ENCODE results near the gene LUZP1. TPM values are rescaled to one million over a fixed set of nuclear protein-coding genes. Genes with fewer than 3 reads are reported as not detected.

The LUZP1 gene
- total and polyA plus RNA-seq, 9 donors: 6.8 to 30.7 (median 23.2) TPM

DNA sequence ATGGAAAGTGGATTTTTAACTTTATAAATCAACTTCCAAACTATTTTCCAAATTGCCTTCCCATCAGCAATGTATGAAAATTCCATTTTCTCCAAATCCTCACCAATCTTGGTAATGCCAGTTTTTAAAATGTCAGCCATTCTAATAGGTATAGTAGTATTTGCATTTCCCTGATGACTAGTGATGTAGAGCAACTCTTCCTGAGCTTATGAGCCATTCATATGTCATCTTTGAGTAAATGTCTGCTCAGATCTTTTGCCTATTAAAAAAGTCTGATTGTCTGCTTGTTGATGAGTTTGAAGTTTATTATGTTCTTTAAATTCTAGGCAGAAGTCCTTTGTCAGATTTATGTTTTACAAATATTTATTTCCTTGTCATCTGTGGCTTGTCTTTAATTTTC is 94.6 kb downstream of the LUZP1 start:
- no peaks in the 10 kb centered on the region for H3K4me1 ChIP-seq (ENCODE audit: insufficient read depth)
- H3K27me3 ChIP-seq: no peaks in the 10 kb centered on the region
- intact Hi-C loops (cut with DNase I): no loop called here
- no peak for TF ChIP-seq POLR2A (IDR thresholded peaks at IDR 0.05)
- TF ChIP-seq, protein P1, sequence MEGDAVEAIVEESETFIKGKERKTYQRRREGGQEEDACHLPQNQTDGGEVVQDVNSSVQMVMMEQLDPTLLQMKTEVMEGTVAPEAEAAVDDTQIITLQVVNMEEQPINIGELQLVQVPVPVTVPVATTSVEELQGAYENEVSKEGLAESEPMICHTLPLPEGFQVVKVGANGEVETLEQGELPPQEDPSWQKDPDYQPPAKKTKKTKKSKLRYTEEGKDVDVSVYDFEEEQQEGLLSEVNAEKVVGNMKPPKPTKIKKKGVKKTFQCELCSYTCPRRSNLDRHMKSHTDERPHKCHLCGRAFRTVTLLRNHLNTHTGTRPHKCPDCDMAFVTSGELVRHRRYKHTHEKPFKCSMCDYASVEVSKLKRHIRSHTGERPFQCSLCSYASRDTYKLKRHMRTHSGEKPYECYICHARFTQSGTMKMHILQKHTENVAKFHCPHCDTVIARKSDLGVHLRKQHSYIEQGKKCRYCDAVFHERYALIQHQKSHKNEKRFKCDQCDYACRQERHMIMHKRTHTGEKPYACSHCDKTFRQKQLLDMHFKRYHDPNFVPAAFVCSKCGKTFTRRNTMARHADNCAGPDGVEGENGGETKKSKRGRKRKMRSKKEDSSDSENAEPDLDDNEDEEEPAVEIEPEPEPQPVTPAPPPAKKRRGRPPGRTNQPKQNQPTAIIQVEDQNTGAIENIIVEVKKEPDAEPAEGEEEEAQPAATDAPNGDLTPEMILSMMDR (IDR thresholded peaks at IDR 0.05): no peak
- TF ChIP-seq EP300 (IDR thresholded peaks at IDR 0.05): no peak
- H3K4me3 ChIP-seq: no peak overlapping the region
- no peaks in the 10 kb centered on the region for H3K36me3 ChIP-seq
- DNase-seq: no peak
- no peak overlapping the region for H3K27ac ChIP-seq
- H3K9me3 ChIP-seq: no peaks in the 10 kb centered on the region

DNA sequence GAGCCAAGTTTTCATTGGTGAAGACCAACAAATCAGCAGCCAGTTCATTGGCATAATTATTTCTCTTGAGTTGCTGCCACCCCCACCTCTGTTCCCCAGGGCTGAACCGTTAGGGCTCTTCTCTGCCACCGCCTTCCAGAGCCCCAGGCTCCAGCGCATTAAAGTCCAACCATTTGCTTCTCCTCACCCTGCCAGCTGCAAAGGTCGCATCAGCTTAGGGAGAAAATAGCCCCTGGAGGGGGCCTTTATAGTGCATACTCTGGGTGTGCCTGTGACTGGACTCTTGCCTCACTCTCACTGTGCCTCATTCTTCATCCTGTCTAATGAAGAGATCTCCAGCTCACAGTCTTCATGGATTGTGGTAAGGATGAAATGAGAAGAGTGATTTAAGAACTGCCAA is 99.0 kb downstream of the LUZP1 start:
- Histone ChIP-seq H3K9me3 (no peaks in the 10 kb centered on the region), H3K27me3 (no peaks in the 10 kb centered on the region), H3K27ac (no peak overlapping the region), H3K4me1 (ENCODE audit: insufficient read depth) (no peaks in the 10 kb centered on the region), H3K4me3 (no peak overlapping the region), H3K36me3 (no peaks in the 10 kb centered on the region)
- WGBS, 3 donors: 88 to 91% (median 89%) methylated on average over 4 of the region's 4 CpGs
- intact Hi-C loops (cut with DNase I): no loop called here
- TF ChIP-seq EP300 (IDR thresholded peaks at IDR 0.05) (no peak), POLR2A (IDR thresholded peaks at IDR 0.05) (no peak)
- TF ChIP-seq, protein P1 (IDR thresholded peaks at IDR 0.05): no peak
- DNase-seq: no peak

DNA sequence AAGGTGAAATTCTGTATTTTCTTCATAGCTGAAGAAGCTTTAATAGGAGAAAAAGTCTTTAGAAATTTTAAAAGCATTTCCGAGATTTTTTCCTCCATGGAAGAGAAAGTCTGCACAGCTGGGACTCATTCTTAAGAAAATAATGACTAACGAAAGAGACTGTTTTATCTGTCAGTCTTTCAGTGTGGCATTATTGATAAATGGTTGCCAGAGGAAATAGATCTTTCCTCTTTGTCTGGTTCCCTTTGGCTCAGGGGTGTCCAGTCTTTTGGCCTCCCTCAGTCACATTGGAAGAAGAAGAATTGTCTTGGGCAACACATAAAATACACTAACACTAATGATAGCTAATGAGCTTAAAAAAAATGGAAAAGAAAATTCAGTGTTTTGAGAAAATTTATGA is 99.5 kb downstream of the LUZP1 start:
- H3K4me1 ChIP-seq (ENCODE audit: insufficient read depth): no peaks in the 10 kb centered on the region
- H3K36me3 ChIP-seq: no peaks in the 10 kb centered on the region
- H3K27me3 ChIP-seq: no peaks in the 10 kb centered on the region
- DNase-seq: no peak
- no peak overlapping the region for H3K27ac ChIP-seq
- TF ChIP-seq POLR2A (IDR thresholded peaks at IDR 0.05): no peak
- no peak for TF ChIP-seq EP300 (IDR thresholded peaks at IDR 0.05)
- TF ChIP-seq, protein P1 (IDR thresholded peaks at IDR 0.05): no peak
- H3K4me3 ChIP-seq: no peak overlapping the region
- intact Hi-C loops (cut with DNase I): no loop called here
- WGBS, 3 donors: 78 to 94% (median 85%) methylated on average over 2 of the region's 2 CpGs
- no peaks in the 10 kb centered on the region for H3K9me3 ChIP-seq

DNA sequence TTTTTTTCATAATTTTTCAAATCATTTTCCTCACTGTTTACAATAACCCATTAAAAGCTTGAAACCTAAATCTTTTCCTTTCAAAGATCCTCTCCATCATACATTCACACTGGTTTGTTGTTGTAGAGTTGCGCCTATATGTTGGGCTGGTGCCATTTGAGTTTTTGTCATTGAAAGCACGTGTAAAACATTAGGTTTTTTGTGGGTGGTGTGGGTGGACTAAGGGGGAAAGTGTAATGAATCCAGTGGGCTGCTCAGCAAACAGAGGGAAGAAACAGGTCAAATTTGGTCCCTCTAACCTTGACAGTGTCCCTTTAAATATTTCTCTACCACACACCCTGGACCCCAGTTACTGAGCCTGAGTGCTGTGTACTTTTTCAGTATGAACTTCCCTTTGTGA is 102.6 kb downstream of the LUZP1 start:
- H3K4me1 ChIP-seq (ENCODE audit: insufficient read depth): no peaks in the 10 kb centered on the region
- no peaks in the 10 kb centered on the region for H3K36me3 ChIP-seq
- no peaks in the 10 kb centered on the region for H3K9me3 ChIP-seq
- DNase-seq: no peak
- H3K27me3 ChIP-seq: no peaks in the 10 kb centered on the region
- H3K27ac ChIP-seq: no peak overlapping the region
- no peak overlapping the region for H3K4me3 ChIP-seq
- TF ChIP-seq EP300 (IDR thresholded peaks at IDR 0.05) (no peak), POLR2A (IDR thresholded peaks at IDR 0.05) (no peak)
- TF ChIP-seq, protein P1 (IDR thresholded peaks at IDR 0.05): no peak
- WGBS, 3 donors: 86 to 87% (median 86%) methylated on average over 2 of the region's 2 CpGs
- intact Hi-C loops (cut with DNase I): no loop called here

DNA sequence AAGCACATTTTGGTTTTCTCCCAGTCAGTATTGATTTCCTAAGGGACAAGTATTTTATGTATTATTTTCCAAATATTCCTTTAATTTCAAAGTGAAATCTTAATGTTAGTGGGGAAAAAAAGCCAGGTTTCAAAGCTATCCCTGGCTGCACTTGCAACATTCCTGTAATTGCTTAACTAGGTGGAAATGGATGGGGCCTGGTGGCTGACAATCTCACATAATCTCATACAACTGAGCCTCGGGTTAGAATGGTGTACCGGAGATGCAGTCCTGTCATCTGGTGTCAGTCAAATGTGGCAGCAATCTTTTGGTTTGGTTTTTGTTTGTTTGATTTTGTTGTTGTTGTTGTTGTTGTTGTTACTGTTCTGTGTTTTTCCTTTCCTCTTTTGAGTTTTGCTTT is 103.3 kb downstream of the LUZP1 start:
- 86 to 94% (median 87%) methylated on average over 2 of the region's 2 CpGs for WGBS, 3 donors
- no peaks in the 10 kb centered on the region for H3K36me3 ChIP-seq
- no peak overlapping the region for H3K4me3 ChIP-seq
- no peaks in the 10 kb centered on the region for H3K4me1 ChIP-seq (ENCODE audit: insufficient read depth)
- TF ChIP-seq EP300 (IDR thresholded peaks at IDR 0.05) (no peak), POLR2A (IDR thresholded peaks at IDR 0.05) (no peak)
- TF ChIP-seq, protein P1 (IDR thresholded peaks at IDR 0.05): no peak
- no peaks in the 10 kb centered on the region for H3K27me3 ChIP-seq
- no peaks in the 10 kb centered on the region for H3K9me3 ChIP-seq
- H3K27ac ChIP-seq: no peak overlapping the region
- DNase-seq: no peak
- intact Hi-C loops (cut with DNase I): no loop called here

Data from ovary (tissue), 9 donors.